GM12873 (cell line): Measurements from ENCODE around the gene ZNF8.

Experiments used
- CTCF ChIP-seq: IDR thresholded peaks from 2 replicates; pipeline ENCODE4 v1.5.1; 2012; ENCODE audit warnings: low read depth, mild to moderate bottlenecking, moderate library complexity, low read length, control low read depth; ENCODE audit not compliant: insufficient read depth; ENCODE audit errors: missing control alignments

Gene ZNF8

GRCh38 chr19:58278541-58279041 lies at the start of gene ZNF8:
TSS of gene ZNF8 (plus strand) at chr19:58278955. CDS start at chr19:58279082, 127 bp downstream.
- TF ChIP-seq CTCF: no peak

- TF ChIP-seq CTCF: peak; percentile 60
Measured at GRCh38 chr19:58229255-58229639, 49.5 kb upstream of the ZNF8 start.

- no peak for TF ChIP-seq CTCF
Measured at GRCh38 chr19:58237324-58237723, 41.4 kb upstream of the ZNF8 start.

- no peak for TF ChIP-seq CTCF
Measured at GRCh38 chr19:58243351-58243750, 35.4 kb upstream of the ZNF8 start.

GRCh38 chr19:58248886-58249285 lies 29.9 kb upstream of the ZNF8 start:
- TF ChIP-seq CTCF: no peak

GRCh38 chr19:58252102-58252685 lies 26.6 kb upstream of the ZNF8 start:
- TF ChIP-seq CTCF: no peak

- no peak for TF ChIP-seq CTCF
Measured at GRCh38 chr19:58261600-58261967, 17.2 kb upstream of the ZNF8 start.
